Fibroblast of villous mesenchyme (primary cell): Measurements from ENCODE around the gene CCT3. TPM values are rescaled to one million over a fixed set of nuclear protein-coding genes. Genes with fewer than 3 reads are reported as not detected.

ENCODE experiments used
- DNase-seq: peaks from one replicate; pipeline ENCODE4 v3.0.0-alpha.2; 2010; ENCODE audit warnings: low read depth
- H3K4me3 ChIP-seq: 2 replicates; pipeline ENCODE4 v1.5.1; 2011; ENCODE audit warnings: low read depth, mild to moderate bottlenecking, low read length
- total RNA-seq: library from RNA; depleted of rRNA; stranded (reverse); fragments of >200 nt; gene quantifications from 2 replicates; pipeline ENCODE4 v1.2.3, GENCODE V29; 2012
- TF ChIP-seq, protein P1 (sequence below): IDR thresholded peaks from 2 replicates; pipeline ENCODE4 v1.5.1; 2012; ENCODE audit warnings: low read depth, mild to moderate bottlenecking, low read length; ENCODE audit not compliant: insufficient read depth

Gene CCT3
- total RNA-seq, 1 donor: 431 TPM

DNA sequence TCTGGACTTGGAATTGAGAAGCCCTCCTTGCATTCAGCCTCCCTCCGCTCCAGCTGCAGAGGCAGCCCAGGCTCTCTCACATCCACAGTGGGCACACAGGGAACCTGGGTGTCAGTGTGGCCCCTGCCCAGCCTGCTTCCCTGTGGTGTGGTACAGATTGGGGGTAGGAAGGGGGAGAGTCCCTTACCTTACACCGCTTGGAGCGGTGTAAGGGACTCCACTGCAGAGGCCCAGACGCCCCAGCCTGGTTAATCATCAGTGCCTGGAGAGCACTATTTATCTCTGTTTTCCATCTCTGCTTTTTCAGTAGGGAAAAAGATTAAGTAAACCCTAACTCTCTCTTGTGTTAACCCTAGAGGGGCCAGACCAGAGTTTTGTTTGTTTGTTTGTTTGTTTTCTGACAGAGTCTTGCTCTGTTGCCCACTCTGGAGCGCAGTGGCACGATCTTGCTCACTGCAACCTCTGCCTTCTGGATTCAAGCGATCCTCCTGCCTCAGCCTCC is 30.1 kb upstream of the CCT3 start:
- no peak for DNase-seq

DNA sequence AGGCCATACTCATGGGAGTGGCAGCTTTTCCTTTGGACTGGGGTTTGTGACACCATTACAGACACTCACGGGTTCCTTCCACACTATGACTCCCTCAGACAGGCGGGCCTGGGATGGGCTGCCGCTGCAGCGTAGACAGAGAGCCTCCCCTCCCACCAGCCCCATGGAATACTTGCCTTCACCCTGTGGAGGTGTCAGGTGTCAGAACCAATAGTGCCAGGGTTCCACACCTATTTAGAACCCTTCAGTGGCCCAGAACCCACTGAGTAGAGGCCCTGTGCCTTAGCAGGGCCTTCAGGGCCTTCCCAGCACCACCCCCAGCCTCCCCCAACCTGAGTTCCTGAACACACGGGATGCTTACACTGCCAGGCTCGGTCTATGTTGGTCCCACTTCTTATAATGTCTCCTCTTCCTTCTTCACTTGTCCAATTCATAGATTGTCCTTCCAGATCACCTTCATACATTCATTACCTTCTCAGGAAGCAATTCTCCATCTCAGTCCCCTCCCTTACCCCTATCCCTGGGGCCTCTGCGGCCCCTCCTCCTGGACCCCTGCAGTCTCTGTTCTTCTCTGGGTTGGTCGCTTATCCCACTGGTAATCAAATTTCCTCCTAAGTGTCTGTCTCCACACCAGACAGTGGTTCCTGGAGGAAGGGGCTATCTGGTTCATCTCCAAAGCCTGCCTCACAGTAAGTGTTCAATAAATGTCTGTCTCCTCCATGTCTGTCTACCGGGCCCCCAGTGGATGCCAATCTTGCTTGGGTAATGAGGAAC is 29.5 kb upstream of the CCT3 start:
- H3K4me3 ChIP-seq: no peak overlapping the region
- TF ChIP-seq, protein P1, sequence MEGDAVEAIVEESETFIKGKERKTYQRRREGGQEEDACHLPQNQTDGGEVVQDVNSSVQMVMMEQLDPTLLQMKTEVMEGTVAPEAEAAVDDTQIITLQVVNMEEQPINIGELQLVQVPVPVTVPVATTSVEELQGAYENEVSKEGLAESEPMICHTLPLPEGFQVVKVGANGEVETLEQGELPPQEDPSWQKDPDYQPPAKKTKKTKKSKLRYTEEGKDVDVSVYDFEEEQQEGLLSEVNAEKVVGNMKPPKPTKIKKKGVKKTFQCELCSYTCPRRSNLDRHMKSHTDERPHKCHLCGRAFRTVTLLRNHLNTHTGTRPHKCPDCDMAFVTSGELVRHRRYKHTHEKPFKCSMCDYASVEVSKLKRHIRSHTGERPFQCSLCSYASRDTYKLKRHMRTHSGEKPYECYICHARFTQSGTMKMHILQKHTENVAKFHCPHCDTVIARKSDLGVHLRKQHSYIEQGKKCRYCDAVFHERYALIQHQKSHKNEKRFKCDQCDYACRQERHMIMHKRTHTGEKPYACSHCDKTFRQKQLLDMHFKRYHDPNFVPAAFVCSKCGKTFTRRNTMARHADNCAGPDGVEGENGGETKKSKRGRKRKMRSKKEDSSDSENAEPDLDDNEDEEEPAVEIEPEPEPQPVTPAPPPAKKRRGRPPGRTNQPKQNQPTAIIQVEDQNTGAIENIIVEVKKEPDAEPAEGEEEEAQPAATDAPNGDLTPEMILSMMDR: no peak
- no peak for DNase-seq

More for the DNA sequence above, 30.1 kb upstream of the CCT3 start:
- TF ChIP-seq, protein P1: no peak
- no peak overlapping the region for H3K4me3 ChIP-seq

DNA sequence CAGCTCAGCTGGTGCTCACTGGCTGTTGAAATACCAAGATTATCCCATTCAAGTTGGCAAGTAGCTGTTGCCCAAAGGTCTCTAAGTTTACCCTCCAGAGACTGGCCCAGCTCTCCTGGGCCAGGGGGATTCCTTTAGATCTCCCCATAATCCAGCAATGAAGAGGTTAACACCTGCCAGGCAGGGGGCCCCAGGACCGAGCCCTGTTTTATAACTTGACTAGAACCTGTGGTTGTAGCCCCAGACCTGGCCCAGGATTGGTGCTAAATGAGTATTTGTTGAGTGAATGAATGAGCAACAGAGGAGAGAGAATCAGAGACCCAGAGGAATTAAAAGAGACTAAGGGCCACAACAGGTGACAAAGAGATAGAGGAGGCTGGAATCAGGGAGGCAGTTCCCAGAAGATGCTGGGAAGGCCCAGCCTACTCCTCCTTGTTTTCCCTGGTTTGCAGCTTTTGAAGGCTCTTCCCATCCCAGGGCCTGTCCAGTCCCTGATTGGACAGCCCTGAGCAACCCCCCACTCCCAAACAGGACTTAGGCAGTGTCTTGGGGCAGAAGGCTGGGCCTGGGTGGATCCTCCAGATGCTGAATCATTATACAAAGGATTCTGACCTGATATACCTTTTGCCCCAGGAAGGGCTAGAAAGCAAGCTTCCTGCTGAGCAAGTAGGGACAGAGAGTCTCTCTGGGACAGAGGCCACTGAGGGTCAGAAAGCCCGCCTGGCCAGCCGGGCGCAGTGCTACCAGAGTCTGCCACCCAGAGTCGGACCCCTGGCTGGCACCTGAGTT is 28.5 kb upstream of the CCT3 start:
- TF ChIP-seq, protein P1: no peak
- no peak overlapping the region for H3K4me3 ChIP-seq
- DNase-seq: no peak

DNA sequence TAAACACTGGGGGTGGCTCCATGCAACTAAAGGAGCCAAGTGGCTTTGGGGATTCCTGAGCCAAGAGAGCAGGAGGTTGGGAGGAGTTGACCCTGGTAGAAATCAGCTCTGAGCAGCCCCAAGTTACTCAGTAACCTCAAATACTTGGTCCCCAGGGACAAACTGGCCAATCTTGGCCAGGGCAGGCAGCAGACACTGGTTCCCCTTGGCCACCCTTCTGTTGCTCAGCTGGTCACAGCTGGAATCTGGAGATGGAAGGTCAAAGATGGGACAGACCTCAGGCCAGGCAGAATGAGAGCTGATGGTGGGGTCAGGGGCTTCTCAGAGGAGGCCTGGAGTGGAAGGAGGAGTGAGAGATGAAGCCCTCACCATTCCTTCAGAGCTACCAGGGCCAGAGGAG is 27.7 kb upstream of the CCT3 start:
- no peak overlapping the region for H3K4me3 ChIP-seq
- DNase-seq: no peak
- TF ChIP-seq, protein P1: no peak

DNA sequence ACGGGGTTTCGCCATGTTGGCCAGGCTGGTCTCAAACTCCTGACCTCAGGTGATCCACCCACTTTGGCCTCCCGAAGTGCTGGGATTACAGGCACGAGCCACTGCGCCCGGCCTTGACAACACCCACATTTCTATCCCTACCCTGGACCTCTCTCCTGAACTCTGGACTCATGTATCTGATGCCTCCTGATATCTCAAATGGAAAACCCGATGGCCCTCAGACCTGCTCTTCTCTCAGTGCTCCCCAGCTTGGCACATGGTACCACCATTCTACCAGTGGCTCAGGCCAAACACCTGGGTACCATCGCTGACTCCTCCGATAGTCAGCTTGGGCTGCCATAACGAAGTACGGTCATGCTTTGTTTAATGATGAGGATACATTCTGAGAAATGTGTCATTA is 22.4 kb upstream of the CCT3 start:
- no peak overlapping the region for H3K4me3 ChIP-seq
- no peak for DNase-seq
- TF ChIP-seq, protein P1: no peak

DNA sequence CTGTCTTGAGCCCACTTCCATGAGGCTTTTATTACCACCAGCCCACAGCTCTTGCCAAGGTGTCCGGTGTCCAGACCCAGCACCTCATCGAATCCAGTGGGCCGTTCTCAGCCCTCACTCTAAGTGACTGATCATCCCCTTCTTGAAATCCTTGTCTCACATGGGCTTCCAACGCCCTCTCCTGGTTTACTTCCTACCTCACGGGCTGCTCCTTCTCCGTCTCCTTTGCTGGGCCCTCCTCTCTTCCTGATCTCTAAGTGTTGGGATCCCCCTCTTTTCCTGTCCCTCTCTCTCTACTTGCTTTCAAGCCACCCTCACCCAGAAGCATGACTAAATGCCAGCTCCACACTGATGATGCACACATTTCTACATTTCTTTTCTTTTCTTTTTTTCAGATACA is 21.9 kb upstream of the CCT3 start:
- peak; percentile 38 for DNase-seq
- TF ChIP-seq, protein P1: peak; percentile 46
- H3K4me3 ChIP-seq: no peak overlapping the region
